Measurements from ENCODE around the gene RNU1-1. TPM values are rescaled to one million over a fixed set of nuclear protein-coding genes. Genes with fewer than 3 reads are reported as not detected.
"Not testable (repeated sequence)": the region's sequence is repeated elsewhere in the genome, so short reads cannot be mapped to it uniquely, and the experiment has no call there.

The RNU1-1 gene
- total RNA-seq, 1 donor from 2014 or later = under 0.01 TPM

DNA sequence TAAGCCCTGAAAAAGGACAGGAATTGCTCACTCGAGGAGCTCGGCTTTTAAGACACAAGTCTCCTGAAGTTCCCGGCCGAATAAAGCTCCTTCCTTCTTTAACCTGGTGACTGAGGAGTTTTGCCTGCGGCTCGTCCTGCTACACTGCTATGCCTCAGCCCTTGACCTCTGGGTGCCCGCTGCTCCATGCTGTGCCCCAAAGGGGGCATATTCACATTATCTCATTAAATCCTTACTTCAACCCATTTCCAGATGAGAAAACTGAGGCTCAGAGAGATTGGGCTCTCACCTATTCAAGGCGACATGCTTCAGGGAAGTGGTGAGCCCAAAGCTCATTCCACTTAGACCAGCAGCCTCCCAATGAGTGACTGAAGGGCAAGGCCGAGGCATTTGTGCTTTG, 20.4 kb downstream of the RNU1-1 start:
- DNase-seq (ENCODE audit: low read depth, low spot score) = not testable (repeated sequence)

DNA sequence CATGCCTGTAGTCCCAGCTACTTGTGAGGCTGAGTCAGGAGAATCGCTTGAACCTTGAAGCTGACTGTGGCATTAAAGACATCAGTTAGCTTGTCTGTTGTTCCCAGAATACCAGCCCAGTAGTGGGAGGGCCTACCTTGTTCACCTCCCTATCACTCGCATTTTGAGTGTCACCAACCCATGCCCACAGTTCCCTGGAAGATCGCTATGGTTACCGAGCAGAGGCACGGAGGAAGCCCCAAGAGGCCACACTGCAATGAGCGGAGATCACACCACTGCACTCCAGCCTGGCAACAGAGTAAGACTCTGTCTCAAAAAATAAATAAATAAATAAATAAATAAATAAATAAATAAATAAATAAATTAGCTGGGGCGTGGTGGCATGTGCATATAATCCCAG, 21.1 kb downstream of the RNU1-1 start:
- not testable (repeated sequence) for DNase-seq (ENCODE audit: low read depth, low spot score)

DNA sequence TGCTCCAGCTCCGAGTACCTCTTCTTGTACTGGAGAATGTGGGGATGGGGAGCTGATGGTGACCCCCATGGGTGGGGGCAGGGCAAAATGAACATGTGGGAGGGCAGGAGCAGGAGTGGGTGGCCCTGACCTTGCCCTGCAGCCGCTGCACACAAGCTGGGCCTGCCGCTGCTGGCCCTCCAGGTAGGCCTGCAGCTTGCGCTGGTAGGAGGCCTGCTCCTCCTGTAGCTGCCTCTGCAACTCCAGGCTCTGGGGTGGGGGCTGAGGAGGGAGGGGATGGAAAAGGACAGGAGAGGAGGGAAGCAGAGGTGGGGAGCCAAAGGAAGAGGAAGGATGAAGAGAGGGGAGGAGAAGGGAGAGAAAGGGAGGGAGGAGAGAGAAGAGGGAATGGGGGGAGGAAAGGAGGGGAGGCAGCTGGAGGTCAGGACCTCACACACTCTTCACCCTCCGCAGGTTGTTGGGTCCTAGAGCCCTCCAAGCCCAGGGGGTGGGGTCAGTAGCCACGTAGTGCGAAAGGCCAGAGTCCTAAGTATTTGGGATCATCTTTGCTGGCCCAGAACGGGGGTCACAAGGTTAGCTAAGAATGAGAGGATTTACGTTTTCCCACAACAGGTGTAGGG, 22.9 kb downstream of the RNU1-1 start:
- no peak for DNase-seq (ENCODE audit: low read depth, low spot score)

DNA sequence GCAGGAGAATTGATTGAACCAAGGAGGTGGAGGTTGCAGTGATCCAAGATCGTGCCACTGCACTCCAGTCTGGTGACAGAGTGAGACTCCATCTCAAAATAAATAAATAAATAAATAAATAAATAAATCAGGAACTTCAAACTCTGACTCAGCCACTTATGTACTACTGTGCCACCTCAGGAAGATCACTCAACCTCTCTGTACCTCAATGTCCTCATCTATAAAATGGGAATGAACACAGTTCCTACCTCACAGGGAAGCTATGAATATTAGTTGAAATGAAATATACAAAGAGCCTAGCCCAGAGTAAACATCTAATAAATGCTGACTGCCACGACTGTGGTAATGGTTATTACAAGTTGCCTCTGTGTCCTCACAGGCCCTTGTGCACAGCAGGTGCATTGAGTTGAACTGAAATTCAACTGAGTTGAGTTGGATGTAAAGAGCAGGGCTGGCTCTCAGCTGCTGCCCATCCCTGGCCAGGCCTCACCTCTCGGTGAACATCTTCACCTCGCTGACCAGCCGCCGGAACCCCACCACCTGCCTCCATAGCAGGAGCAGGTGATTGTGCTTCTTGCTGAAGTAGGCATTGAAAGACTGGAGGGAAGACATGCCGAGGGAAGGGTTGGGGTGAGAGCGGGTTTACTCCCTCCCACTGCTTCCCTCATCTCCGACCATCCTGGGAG, 24.7 kb downstream of the RNU1-1 start:
- not testable (repeated sequence) for DNase-seq (ENCODE audit: low read depth, low spot score)

DNA sequence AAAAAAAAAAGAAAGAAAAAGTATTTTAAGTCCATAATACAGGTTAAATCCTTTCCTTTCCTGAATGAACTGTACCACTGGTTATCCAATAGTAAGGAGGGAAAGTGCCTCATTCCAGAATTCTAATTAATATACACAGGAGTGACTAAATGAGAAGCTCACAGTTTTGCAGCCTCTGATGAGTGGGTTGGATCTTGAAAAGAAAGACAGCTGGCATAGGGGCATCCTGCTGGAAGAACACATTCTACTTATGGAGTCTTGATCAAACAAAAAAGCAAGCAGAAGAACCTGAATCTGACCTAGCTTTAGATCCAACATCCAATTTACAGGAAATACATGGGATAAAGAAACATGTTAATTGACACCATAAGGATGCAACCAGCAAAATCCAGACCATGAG, 27.1 kb downstream of the RNU1-1 start:
- not testable (repeated sequence) for DNase-seq (ENCODE audit: low read depth, low spot score)

DNA sequence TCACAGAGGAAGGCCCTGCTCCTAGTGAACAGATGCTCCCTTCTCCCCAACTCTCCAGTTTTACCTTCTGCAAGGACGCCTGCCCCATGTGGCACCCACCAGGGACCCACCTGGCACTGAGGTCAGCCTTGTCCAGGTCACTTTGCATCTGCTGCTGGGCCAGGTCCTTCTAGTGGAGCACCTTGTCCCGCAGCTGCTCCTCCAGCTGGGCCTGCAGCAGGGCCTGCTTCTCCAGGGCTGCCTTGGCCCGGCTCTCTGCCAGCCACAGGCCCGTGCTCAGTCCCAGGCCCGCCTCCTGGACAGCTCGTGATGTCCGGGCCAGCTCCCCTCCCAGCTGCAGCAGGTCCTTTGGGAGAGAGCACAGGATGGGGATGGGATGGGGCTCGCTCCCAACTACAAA, 27.8 kb downstream of the RNU1-1 start:
- DNase-seq (ENCODE audit: low read depth, low spot score) = not testable (repeated sequence)

DNA sequence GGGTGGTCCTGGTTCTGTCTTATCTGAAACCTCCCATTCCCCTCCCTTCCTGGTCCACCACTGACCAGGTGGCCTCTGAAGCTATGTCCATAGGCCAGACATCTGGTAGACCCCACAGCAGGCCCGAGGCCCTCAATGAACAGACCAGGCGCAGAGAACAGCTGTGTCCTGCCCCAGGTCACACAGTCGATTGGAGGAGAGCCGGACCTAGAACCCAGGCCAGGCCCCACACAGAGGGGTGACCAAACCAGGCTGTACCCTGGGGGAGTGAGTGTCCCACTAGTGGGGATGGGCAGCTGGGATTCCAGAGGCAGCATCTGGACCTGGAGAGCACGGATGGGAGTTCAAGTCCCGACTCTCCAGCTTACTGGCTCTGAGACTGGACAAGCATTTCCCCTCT, 29.2 kb downstream of the RNU1-1 start:
- no peak for DNase-seq (ENCODE audit: low read depth, low spot score)

DNA sequence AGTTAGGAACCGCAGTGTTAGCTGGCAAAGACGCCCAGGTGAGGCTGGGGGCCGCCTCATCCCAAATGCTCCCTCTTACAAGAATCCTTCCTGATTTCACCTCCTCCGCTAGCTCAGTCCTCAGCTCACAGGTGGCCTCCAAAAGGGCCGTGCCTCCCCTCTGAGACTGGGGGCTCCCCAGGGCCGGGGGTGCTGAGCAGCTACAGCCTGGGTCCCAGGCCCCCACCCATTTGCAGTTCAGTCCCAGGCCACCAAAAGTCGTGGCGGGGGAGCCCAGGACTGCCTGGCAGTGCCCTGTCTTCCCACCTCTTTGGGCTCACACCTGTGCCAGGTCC, 29.6 kb downstream of the RNU1-1 start:
- no peak for DNase-seq (ENCODE audit: low read depth, low spot score)

DNA sequence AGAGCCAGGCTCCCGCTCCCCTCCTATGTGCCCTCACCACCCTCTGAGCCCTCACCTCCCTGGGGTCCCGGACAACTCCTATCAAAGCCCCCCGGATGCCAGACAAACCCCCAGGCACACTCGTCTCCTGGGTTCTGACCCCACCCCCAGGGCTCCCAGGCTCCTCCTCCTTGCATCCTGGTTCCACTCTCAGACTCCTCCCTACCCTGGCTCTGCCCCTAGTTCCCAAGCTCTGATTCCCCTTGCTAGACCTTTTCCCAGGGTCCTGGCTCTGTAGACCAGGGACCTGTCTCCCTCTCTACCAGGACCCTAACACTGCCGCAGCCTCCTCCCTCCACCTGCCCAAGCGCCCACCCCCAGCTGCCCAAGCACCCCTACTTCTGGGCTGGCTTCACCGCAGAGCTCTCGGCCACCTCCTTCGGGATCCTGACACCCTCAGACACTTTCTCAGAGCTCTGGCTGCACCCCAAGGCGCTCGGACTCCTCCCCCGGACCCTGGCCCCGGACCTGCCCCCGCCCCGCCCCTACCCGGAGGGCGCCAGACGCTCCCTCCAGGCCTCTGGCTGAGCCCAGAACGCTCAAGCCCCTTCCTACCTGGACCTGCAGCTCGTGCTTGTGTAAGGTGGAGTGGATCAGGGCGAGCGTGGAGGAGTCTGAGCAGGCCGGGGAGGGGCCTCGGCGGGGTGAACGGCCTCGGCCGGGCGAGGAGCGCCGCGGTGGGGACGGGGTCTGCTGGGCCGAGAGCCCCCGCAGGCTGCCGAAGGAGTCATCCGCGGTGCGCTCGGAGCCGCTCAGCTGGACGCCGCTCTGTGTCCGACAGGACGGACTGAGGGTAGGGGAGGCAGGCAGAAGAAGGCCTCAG, 30.2 kb downstream of the RNU1-1 start:
- DNase-seq (ENCODE audit: low read depth, low spot score) = not testable (repeated sequence)

DNA sequence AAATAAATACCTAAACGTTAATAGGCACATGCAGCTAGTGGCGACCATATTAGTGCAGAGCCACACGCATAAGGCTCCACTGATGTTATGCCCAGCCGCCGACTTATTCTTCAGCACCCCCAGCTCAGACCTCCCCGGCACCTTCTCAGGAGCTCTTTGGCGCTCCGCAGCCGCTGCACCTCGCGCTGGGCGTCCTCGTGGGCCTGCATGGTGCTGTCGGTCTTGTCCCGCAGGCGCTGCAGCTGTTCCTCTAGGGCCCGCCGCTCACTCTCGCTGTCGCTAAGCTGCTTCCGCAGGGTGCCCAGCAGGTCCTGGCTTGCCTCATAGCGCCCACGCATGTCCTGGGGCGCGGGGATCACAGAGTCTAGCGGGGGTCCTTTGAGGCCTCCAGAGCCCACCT, 30.9 kb downstream of the RNU1-1 start:
- DNase-seq (ENCODE audit: low read depth, low spot score) = not testable (repeated sequence)

DNA sequence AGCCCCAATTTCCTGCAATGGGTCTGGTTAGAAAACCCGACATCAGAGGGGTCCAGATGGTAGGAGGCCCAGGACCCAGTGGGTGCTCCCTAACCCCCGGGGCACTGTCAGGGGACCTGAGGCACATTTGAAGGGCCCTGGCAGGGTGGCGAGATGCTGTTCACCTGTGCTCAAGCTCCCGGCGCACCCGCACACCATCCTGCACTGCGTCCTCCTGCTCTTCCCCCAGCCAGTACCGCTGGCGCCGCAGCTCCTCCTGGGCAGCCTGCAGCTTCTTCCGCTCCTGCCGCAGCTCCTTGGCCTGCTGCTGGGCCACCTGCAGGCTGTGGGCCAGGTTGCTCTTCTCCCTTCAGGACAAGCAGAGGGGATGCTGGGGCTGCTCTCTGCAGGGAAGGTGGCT, 36.0 kb downstream of the RNU1-1 start:
- no peak for DNase-seq (ENCODE audit: low read depth, low spot score)

DNA sequence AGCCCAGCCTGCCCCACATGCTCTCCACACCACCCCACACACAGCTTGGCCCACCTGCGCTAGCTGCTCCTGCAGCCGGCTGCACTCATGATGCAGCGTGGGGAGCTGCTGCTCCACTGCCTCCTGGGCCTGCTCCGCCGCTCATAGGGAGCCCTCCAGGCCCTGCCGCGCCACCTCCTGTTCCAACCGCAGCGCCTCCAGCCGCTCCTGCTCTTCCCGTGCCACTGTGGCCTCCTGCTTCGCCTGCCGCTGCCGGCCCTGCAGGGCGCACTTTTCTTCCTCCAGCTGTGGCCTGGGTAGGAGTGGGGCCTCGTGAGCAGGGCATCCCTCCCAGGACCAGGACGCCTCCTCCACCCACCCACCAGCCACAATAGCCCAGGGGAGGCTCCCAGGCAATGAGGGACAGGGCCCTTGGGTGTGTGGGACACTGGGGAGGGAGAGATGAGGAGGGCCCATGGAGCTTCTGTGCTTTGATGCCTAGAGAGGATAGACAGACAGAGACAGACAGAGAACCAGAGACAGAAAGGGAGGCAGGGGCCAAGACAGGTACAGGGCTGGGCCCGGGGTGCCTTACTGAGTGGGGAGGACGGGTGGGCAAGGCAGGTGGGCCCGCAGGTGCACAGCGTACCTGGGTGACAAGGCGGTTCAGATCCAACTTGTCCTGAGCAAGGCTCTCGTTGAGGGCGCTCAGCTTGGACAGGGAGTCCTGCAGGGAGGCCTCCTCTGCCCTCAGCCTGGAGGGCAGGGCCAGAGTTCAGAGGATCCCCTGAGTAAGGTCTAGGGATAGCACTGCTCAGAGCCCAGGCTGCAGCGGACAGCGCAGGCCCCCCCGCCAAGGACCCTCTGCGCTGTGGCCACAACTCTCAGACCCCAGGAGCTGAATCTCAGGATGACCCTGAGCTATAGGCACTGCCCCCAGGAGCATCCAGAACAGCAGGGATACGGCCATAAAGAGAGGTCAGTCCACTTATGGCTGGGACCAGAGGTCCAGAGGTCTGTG, 38.0 kb downstream of the RNU1-1 start:
- not testable (repeated sequence) for DNase-seq (ENCODE audit: low read depth, low spot score)

DNA sequence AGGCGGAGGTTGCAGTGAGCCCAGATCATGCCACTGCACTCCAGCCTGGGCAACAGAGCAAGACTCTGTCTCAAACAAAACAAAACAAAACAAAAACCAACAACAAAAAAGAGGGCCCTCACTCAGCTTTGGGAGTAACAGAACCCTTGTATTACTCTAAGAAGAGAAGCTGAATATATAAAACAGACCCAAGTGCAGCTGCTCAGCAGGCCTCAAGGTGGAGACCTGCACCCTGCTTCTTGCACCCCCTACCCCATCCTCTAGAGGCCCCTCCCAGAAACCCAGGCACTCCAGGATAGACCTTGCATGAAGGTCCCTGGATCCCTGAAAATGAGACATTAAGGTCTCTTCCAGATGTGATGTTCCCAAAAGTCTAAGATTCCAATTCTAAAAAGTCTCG, 39.2 kb downstream of the RNU1-1 start:
- not testable (repeated sequence) for DNase-seq (ENCODE audit: low read depth, low spot score)

DNA sequence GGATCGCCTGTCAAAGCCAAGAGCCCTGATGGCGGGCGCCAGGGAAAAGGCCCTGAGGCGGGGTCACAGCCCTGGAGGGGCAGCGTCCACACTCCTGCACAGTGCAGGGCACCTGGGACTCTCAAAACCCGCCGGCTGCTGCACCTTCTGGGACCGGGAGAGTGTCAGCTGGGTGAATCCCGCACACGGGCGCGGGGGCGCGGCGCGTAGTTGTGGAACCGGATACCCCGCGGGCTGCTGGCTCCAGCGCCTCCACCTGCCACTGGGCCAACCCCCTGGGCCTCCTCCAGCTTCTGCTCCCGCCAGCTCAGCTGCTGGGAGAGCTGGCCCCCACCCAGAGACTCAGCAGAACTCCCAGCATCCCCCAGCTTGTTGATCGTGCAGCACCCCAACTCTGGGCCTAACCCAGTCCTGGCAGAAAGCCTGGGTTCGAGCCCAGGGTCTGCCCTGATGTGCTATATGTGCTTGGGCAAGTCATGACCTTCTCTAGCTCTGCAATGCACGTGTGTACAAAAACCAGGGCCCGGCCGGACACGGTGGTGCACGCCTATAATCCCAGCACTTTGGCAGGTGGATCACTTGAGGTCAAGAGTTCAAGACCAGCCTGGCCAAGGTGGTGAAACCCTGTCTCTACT, 39.8 kb downstream of the RNU1-1 start:
- no peak for DNase-seq (ENCODE audit: low read depth, low spot score)

DNA sequence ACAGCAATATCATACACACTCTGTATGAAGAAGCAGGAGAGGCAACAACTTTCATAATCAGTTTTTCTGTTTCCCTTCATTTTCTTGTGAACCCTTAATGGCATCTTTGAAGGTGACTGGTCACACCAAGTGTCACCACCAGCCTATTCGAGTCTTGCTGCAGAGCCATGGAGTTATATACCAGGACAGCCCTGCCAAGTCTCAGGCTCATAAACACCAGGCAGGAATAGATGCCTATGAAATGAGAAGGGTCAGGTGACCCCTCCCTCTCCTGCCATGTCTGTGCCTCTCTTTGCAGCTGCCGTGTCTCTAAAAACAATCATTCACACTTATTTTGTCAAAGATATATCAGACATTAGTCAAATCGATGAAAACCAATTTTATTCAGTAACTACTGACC, 45.5 kb downstream of the RNU1-1 start:
- no peak for DNase-seq (ENCODE audit: low read depth, low spot score)

DNA sequence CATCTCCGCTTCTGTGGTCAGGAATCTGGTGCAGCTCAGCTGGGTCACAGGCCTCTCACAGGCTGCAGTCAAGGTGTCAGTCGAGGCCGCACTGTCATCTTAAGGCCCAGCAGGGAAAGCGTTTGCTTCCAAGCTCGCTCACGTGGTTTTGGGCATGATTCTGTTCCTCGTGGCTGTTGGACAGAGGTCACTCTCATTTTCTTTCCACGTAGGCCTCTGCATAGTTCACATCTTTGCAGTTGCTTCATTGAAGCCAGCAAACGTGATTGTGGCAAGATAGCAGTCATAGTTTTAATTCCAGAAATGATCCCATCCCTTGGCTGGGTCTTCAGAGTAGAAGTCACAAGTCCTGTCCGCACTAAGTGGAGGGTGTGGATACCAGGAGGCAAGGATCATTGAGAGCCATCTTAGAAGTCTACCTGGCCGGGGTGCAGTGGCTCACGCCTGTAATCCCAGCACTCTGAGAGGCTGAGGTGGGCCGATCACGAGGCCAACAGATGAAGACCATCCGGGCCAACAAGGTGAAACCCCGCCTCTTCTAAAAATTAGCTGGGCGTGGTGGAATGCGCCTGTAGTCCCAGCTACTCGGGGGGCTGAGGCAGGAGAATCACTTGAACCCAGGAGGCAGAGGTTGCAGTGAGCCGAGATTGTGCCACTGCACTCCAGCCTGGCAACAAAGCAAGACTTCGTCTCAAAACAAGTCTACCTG, 49.0 kb downstream of the RNU1-1 start:
- DNase-seq (ENCODE audit: low read depth, low spot score) = no peak

Measured in pulmonary artery endothelial cell (primary cell).